HPDE6-E6E7 (cell line): ENCODE data around the gene LHPP.

Experiments used
- DNase-seq: peaks from one replicate; pipeline ENCODE4 v3.0.0; 2011; ENCODE audit warnings: missing footprints; ENCODE audit errors: extremely low spot score

Gene LHPP

DNA sequence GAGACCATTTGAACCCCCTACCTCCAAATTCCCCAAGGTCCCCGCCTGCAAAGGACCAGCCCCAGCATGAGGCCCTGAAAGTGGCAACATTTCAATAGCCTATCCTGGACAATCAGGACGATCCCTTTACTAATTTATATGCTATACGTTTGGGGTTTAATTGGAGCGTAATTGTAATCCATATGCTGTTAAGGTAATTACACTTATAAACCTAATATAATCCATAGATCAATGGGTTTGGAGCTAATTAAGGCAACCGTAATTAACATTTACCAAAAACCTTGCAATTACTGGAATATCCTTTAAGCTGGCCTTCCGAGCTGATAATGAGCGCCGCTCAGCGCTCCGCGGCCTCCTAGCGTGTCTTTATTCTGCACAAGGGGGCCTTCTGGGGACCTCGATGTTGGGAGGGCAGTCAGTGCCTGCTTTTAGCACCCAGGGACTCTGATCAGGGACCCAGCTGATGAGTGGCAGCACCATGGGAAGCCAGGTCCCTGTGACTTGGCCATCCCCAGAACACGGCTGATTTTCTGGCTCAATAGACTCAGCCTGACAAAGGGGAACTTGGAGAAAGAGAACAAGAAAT lies 91.2 kb downstream of the LHPP start:
- no peak for DNase-seq

DNA sequence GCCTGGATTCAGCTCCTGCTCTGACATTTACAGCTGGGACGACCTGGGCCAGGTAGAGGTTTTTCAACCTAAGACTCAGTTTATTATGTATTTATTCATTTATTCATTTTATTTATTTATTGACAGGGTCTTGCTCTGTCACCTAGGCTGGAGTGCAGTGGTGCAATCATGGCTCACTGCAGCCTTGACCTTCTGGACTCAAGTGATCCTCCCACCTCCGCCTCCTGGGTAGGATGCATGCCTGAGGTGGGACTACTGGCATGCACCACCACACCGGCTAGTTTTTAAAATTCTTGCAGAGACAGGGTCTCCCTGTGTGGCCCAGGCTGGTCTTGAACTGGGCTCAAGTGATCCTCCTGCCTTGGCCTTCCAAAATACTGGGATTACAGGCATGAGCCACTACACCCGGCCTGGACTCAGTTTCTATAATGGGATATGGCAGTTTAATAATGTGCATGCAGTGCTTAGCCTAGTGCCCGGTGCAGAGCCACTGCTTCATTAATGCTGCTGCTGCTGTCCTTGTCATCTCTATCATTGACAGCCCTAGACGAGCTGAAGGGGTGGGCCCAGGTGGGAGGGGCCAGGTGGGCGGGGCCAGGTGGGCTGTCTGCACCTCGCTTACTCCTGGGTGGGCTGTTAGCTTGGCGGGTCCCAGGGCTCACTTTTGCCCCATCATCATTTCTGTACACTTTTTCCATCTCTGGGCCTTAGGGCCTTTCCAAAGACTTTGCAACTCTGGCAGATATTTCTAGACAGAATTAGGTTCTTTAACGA lies 92.6 kb downstream of the LHPP start:
- DNase-seq, result no peak

DNA sequence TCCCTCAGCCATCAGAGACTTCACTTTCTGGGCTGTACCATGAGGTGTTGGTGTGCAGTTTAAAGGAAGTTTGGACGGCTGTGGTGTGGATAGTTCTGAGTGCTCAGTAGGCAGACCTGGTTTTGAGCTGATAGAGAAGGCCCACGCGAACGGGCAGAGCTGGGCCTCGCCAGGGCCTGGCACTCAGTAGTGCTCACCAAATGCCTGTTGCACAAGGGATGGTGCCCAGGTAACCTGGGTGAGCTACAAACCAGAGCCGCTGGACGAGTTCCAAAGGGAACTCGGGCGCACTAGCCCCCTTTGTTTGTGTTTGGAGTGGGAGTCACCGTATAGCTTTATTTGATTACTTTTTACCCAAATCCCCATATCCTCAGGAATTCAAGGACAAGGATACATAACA lies 95.5 kb downstream of the LHPP start:
- DNase-seq, result no peak

DNA sequence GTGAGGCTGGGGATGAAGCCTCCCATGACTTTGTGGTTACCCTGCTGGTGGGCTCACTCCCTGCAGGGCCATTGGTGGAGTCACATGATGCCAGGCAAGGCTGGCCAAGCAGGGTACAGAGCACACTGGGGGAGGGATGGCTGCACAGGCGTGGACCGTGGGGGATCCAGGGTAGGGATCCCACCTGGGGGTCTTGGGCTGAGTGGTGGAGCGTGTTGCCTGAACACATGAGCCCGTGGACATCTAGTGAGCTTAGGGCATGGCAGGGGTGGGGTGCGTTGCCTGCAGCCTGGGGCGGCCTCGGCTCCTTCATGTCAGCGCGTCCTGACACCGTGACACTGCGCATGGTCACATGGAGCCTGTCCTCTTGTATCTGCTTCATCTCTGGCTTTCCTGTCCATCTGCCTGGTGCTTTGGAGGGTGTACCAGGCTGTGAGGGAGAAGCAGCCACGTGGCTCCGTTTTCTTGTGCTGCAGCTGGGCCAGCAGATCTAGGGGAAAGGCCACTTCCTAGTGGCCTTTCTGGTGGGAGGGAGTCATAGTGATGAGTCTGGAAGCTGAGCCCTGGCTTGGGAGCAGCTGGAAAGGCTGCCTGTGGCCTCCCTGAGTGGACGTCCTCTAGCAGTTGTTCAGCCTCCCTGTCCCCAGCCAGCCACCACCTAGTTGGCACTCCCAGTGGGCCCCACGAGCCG lies 96.2 kb downstream of the LHPP start:
- no peak for DNase-seq

DNA sequence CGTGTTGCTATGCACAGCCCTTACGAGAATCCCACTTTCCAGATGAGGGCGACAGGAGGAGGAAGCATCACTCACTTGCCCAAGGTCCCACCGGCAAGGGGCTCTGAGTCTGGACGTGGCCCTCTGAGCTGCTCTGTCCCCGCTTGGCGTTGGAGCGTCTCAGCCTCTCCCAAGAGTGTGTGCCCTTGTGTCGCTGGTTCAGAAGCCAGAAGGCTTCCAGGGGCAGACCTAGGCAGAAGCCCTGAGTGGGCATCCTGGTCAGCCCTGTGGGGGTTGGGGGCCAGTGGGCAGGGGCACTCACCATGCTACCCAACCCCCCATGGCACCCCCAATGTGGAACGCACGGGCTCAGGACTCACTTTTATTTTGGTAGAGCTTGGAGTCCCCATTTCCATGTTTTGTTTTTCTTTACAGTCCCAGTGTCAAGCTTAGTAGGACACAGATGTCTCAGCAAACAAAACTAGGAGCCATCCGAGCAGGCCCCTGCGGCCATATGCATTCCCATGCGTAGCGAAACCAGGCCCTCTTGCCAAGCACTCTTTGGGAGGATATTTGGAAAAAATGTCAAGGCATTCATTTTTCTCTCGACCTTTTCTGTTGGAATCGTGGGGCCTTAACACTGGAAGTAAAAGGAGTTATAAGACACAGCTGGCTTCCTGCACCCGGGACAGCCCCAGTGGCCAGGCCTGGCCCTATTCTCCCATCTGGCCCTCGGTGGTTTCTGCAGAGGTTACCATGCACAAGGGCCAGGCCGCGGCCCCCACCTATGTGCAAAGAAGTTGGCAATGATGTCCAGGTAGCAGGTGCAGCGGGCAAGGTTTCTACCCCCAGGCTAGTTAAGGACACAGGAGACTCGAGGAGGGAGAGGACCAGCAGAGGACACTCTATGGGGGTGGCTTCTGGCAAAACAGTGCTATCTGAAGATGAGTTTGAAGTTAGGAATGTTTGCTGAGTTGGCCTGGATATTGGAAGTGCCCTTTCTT lies 97.0 kb downstream of the LHPP start:
- no peak for DNase-seq

DNA sequence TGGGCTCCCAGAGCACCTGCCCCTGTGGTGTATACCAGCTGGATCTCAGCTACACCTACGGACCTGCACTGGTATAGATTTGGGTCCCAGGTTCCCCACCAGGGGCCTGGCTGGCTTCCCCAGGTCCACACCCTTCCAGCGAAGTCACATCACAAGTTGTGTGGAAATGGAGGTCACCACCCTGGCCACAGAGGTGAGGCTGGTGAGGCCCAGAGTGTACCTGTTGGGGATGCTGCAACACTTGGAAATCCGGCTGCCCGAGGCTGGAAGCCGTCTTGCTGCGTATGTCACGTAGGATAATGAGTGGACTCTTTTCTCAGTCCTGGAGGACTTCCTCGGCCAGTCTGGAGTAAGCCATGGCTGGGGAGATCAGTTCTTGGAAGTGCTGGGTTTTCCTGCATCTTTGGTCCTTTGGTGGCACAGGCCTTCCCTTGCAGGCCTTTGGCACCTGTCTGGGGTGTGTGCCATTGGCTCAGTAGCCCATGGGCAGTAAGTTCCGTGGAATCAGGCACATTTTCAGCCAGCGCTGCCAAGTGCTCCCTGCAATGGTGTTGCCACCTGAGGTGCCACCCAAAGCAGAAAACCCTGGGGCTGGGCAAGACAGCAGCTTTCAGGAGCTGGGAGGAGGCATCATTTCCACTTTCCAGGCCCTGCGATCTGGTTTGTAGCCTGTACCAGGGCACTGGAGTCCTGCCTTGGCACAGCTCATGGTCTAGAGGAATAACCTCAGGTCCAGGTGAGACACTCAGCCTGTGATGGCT lies 97.9 kb downstream of the LHPP start:
- no peak for DNase-seq

DNA sequence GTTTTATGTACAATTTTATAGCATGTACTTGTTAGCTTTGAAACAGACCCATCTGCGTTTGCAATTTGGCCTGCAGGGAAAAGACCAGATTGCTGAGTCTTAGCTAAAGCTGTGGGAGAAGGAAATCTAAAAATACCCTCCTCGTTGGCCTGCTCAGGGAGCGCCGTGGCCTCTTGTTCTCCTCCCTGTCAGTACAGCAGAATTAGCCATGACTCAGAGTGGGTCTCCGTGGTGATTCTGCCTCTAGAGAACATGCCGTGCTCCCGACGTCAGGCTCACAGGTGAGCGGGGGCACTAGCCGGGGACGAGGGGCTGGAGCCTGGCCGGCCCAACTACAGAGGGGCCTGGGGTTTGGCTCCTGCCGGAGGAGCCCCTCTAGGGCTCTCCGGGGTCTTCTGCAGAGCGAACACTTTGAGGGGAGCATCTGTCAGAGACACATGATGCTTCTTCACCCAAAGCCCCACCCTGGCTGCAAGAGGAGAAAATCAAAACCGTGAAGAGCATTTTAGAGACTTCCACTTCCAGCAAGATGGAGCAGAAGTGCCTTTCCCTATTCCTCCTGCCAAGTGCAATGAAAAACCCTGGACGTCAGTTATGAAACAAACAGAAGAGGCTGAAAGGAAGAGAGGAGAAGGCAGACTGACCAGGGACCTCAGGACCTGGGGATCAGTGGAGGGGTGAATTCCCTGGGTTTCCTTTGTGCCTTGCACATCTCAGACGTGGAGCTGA lies 98.9 kb downstream of the LHPP start:
- no peak for DNase-seq

DNA sequence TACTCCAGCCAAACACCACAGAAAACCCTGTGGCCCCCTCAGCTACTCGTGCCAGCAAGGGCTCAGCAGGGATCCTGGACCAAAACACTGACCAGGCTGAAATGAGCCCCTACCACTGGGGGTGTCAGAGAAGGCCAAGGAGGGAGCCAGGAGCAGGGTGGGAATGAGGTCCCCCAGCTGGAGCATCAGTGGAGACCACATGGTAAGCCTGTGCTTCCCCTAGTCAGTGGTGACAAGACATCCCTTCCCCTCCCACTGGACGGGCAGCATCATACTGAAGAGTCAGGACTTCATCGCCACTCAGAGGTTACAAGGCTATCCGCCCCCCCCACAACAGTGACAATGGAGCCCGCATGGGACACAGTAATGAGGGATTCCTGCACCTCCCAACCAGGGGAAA lies 99.6 kb downstream of the LHPP start:
- no peak for DNase-seq

DNA sequence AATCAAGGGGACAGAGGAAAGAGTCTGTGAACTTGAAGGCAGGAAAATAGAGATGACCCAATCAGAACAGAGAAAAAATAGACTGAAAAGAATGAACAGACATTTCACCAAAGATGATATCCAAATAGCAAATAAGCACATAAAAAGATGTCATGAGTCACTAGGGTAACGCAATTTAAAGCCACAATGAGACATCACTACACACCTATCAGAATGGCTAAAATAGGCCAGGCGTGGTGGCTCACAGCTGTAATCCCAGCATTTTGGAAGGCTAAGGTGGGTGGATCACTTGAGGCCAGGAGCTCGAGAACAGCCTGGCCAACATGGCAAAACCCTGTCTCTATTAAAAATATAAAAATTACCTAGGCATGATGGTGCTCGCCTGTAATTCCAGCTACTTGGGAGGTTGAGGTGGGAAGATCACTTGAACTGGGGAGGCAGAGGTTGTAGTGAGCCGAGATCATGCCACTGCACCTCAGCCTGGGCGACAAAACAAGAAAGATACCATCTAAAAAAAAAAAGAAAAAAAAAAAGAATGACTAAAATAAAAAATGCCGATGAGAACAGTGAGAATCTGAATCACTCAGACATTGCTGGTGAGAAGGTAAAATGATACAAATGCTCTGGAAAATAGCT lies 100.9 kb downstream of the LHPP start:
- DNase-seq, result no peak

DNA sequence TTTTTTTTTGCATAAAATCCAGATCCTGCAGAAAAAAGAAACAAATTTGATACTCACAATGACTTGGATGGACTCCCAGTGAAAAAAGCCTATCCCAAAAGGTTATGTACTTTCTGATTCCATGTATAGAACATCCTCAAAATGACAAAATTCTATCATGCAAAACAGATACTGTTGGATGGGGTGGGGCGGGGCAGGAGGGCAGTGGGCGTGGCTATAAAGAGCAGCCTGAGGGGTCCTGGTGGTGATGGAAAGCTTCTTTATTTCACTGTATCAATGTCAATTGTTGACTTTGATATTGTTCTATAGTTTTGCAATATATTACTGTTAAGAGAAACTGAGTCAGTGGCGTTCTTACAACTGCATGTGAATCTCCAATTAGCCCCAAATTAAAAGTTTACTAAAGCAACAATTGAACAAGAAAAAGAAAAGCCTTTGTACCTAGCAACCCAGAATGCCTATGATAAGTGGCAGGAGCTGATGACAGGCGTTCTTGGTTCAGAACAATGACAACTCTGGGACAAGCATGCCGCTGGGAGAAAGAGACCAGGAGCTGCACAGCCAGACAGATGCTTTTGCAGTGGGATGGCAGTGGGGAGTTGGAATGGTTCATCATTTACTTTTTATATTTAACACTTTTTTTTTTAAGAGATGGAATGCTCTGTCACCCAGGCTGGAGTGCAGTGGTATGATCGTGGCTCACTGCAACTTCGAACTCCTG lies 101.9 kb downstream of the LHPP start:
- DNase-seq, result no peak

DNA sequence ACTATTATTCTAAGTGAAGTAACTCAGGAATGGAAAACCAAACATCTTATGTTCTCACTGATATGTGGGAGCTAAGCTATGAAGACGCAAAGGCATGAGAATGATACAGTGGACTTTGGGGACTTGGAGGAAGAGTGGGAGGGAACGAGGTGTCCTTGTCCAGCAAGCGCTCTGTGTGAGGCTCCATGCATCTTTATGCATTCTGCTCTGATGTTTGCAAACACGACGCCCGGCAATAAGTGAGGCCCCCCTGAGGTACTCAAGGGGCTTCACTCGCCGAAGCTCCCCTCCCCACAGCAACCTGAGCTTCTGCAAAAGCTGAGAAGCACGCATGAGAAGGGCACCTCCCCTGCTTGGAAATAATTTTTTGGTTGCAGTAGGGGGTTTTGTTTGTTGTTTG lies 103.3 kb downstream of the LHPP start:
- no peak for DNase-seq

DNA sequence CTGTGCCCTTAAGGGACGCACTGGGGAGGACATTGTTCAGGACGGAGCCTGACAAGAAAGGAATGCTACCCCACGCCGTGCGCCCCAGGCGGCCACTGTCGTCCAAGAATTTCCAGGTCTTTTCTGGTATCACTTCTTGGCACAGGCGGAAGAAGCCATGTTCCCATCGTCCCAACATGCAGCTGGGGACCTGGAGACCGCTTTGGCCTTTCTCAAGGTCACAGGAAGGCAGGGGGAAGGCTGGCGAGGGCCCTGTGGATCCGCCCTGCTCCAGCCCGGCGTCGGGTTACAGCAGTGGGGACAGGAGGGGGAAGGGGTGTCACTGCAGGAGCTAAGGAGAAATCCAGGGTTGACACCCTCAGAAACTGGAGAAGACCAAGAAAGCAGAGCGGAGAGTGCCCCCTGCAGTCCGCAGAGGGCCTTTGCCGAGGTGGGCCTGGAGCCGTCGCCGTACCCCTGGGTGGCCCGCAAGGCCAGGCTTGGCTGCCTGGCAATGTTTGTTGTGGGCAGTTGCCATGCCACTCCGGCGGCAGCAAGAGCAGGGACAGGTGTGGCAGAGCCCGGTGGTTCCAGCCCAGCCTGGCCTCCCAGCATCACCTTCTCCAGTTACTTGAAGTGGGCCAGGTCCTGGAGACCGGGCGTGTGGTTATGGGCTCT lies 104.1 kb downstream of the LHPP start:
- no peak for DNase-seq

DNA sequence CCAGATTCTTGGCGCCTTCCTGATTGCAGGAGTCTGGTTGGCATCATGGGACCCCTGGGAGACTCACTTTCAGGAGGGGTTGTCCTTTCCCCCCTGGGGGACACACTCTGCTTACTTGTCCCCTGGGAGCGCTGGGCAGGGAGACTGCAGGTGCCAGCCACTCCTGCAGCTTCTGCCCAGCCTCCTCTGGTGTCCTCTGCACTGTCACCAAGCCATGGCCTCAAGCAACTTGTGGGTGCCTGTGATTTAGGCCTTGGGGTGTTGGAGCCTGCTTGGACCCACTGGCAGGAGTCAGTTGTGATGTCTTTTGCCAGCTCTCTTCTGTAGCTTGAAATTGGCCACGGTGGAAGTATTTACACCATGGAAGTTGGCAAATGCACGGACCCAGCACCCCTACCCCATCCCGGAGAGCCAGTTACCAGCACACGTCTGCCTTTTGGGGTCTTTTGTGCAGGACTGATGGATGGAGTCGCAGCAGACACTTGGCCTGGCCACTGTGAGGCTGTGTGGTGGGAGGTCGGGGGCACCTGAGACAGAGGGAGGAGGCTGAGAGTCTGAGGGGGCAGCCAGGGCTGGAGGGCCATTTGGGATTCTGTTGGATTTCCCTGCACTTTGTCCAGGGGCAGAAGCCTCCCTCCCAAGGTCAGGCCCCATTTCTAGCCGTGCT lies 104.7 kb downstream of the LHPP start:
- no peak for DNase-seq

DNA sequence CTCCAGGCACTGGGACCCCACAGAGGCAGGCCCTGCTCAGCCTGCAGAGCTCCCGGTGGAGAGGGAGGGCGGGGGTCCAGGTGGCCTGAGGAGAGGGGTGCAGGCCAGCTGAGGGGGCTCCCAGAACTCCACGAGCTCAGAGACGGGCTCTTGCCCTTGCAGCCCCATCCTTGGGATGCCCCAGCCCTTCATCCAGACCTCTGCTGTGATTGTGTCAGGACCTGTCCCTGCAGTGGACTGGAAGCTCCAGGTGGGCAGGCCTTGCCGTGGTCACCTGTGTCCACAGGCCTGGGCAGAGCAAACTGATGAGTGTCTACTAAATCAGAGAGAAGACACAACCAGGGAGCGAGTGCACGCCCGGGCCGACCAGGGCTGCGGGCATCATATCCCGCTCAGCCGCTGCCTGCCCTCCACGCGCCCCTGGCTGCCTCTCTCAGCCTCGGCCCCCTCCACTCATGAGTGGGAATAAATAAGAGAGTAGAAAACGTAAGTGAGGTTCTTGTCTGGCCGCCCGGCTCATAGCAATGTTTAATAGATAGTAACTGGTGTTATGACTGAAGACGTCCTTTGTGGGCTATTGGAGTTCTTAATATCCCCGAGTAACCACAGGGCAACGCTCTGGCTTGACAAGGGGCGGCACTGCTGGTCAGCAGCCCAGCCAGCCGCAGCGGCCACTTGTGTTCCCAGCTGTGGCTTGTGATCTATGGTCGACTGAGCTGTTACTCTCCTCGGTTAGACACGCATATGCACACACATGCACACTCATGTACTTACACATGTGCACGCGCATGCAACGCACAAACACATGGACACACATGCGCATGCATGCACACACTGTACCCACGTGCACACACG lies 105.6 kb downstream of the LHPP start:
- no peak for DNase-seq

DNA sequence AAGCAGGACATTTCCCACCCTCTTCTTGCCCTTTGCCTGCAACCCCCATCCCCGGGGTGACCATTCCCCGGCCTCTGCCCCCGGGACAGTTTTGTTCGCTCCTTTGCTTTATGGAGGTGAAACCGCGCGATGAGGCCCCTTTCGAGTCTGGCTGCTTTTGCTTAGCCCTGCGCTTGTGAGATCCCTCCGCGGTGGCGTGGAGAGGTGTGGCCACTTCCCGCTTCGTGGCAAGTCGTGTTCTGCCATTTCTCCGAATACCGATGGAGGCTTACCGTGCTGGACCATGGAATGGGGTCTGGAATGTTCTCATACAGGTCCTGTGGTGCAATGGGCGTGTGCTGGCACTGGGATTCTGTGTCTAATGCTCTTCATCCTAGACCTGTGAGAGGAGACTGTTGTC lies 106.7 kb downstream of the LHPP start:
- no peak for DNase-seq

DNA sequence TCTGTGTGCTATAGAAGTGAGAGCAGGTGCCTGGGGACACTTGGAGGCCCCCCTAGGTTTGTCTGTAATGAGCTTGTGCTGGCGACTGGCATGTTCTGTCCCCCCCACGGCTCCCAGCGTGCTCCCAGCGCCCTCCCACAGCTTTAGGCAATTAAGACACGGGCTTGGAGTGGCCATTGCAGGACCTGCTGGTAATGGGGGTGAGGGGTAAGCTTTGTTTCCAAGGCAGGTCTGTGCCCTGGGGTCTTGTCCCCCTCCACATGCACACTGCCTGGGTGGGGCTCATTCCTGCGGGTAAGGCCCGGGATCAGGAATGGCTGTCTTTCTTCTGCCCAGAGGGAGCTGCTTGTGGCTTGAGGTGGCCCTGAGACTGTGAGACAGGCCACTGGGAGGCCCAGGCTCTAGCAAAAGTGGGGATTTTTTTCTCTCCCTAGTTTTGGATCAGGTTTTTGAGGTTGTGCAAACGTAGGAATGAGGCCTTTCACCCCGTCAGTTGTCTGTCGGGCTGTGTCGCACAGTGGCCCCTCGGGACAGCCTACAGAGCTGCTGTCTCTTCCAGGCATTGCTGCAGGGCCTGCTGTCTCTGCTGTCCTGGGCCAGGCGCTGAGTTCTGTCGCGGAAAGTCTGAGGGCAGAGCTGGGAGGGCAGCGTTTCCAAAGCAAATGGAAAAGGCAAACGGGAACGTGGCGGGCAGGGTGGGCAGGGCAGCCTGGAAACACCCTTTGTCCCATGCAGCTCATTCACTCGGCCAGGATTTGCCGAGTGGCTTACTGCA lies 107.4 kb downstream of the LHPP start:
- DNase-seq, result no peak
